K562 (cell line): ENCODE results near the gene TDRKH. TPM values are rescaled to one million over a fixed set of nuclear protein-coding genes. Genes with fewer than 3 reads are reported as not detected.

ENCODE experiments used
- FOXM1 ChIP-seq, 2 experiments: fragments of 450-650 bp in 1 of 2; sonication (generic) in 1 of 2; formaldehyde crosslinking in 1 of 2; IDR thresholded peaks; 2 replicates each; pipeline versions ENCODE4 v1.6.1 to v1.9.0; 2017 to 2022; ENCODE audit warnings: low read depth in 2 of 2, mild to moderate bottlenecking in 2 of 2, missing genetic modification reagents in 1 of 2, moderate library complexity in 1 of 2
- FOXO4 ChIP-seq: fragments of 450-650 bp; formaldehyde crosslinking; IDR thresholded peaks from 2 replicates; pipeline ENCODE4 v1.4.0; 2020; ENCODE audit warnings: mild to moderate bottlenecking, moderate library complexity
- RERE ChIP-seq: sonication (generic); formaldehyde crosslinking; IDR thresholded peaks from 2 replicates; pipeline ENCODE4 v1.8.0; 2023; ENCODE audit warnings: missing genetic modification reagents, mild to moderate bottlenecking, borderline replicate concordance
- STAT5A ChIP-seq: IDR thresholded peaks from 2 replicates; pipeline ENCODE4 v1.6.1; 2012; ENCODE audit warnings: low read length, inconsistent platforms, borderline replicate concordance
- polyA plus RNA-seq, 8 experiments: library from polyadenylated mRNA; depleted of rRNA in 4 of 8; stranded (reverse) in 5 of 8; unstranded in 3 of 8; fragments of >200 nt; fragmentation: Nextera tagmentation in 2 of 8; fragmentation: Illumina TruSeq in 1 of 8; extraction: Ambion mirVana in 2 of 8; extraction: Trizol in 1 of 8; gene quantifications; 2 replicates each; pipeline versions ENCODE4 v1.2.1 to v1.2.3, GENCODE V29; 2011 to 2014; ENCODE audit warnings: inconsistent platforms in 1 of 8, missing spikeins in 1 of 8
- total RNA-seq, 7 experiments: library from RNA; depleted of rRNA in 6 of 7; stranded (reverse); fragments of >200 nt in 6 of 7; fragmentation: Illumina TruSeq in 2 of 7; extraction: Trizol in 2 of 7; gene quantifications; 2 replicates each; pipeline versions ENCODE4 v1.2.1 to v1.2.3, GENCODE V29; 2011 to 2021; ENCODE audit warnings: low replicate concordance in 1 of 7

The TDRKH gene
- total and polyA plus RNA-seq, 9 of the 15 experiments (the other 6 are each of a cell fraction or from before 2014, with no cell fraction given) = 4.3 to 21.3 (median 8.4) TPM

GRCh38 chr1:151774256-151774922 is 15.9 kb downstream of the TDRKH start (continued):
- TF ChIP-seq RERE (CRISPR knock-in tag) = no peak
- TF ChIP-seq STAT5A = peak; percentile 72; the same call in 1 of the 2 replicates
- no peak for TF ChIP-seq FOXO4 (CRISPR knock-in tag)
- TF ChIP-seq FOXM1 (IDR thresholded peaks at IDR 0.05; ENCODE audit: low read depth) = peak; percentile 58; the same call in 1 of the 2 replicates
- no peak for TF ChIP-seq FOXM1 (CRISPR knock-in tag; IDR thresholded peaks at IDR 0.05; ENCODE audit: low read depth)
